HTERT RPE-1 (cell line): Measurements from ENCODE around the gene MAD1L1.

Source experiments
- in situ Hi-C: fragments of 300-500 bp; cut with MboI; formaldehyde crosslinking; loops from 4 replicates; pipeline ENCODE4 v1.14.3; 2020; ENCODE audit warnings: low sequenced_read_pairs

MAD1L1 gene

GRCh38 chr7:2106440-2106839 lies 126.3 kb downstream of the MAD1L1 start:
- in situ Hi-C loops = no loop called here

- in situ Hi-C loops = no loop called here
Observed at GRCh38 chr7:2105917-2106316, 126.8 kb downstream of the MAD1L1 start.

- in situ Hi-C loops = no loop called here
Observed at GRCh38 chr7:2105280-2105679, 127.5 kb downstream of the MAD1L1 start.

- in situ Hi-C loops = no loop called here
Observed at GRCh38 chr7:2104716-2105115, 128.0 kb downstream of the MAD1L1 start.

- in situ Hi-C loops = no loop called here
Observed at GRCh38 chr7:2104107-2104710, 128.5 kb downstream of the MAD1L1 start.

- in situ Hi-C loops = no loop called here
Observed at GRCh38 chr7:2103071-2103898, 129.5 kb downstream of the MAD1L1 start.

- in situ Hi-C loops = no loop called here
Observed at GRCh38 chr7:2102375-2102723, 130.4 kb downstream of the MAD1L1 start.

GRCh38 chr7:2101630-2102374 lies 130.9 kb downstream of the MAD1L1 start:
- in situ Hi-C loops = no loop called here

GRCh38 chr7:2100278-2101208 lies 132.2 kb downstream of the MAD1L1 start:
- in situ Hi-C loops = no loop called here

- in situ Hi-C loops = no loop called here
Observed at GRCh38 chr7:2099048-2099957, 133.4 kb downstream of the MAD1L1 start.

- in situ Hi-C loops = no loop called here
Observed at GRCh38 chr7:2098496-2098895, 134.2 kb downstream of the MAD1L1 start.

GRCh38 chr7:2098056-2098455 lies 134.7 kb downstream of the MAD1L1 start:
- in situ Hi-C loops = no loop called here

GRCh38 chr7:2097492-2097891 lies 135.3 kb downstream of the MAD1L1 start:
- in situ Hi-C loops = no loop called here

- in situ Hi-C loops = no loop called here
Observed at GRCh38 chr7:2096692-2097387, 135.9 kb downstream of the MAD1L1 start.

- in situ Hi-C loops = no loop called here
Observed at GRCh38 chr7:2095436-2095835, 137.3 kb downstream of the MAD1L1 start.

GRCh38 chr7:2094454-2095045 lies 138.2 kb downstream of the MAD1L1 start:
- in situ Hi-C loops = no loop called here

- in situ Hi-C loops = no loop called here
Observed at GRCh38 chr7:2093843-2094220, 138.9 kb downstream of the MAD1L1 start.

- in situ Hi-C loops = no loop called here
Observed at GRCh38 chr7:2093215-2093842, 139.4 kb downstream of the MAD1L1 start.
